ENCODE data around the gene SLC25A13. TPM values are rescaled to one million over a fixed set of nuclear protein-coding genes. Genes with fewer than 3 reads are reported as not detected.

The SLC25A13 gene
- total and polyA plus RNA-seq, 2 of the 13 experiments (the other 11 are each of a cell fraction or from before 2014, with no cell fraction given) = 36.2 to 84.9 TPM

- TF ChIP-seq ZNF142 (CRISPR knock-in tag; IDR thresholded peaks at IDR 0.05) = no peak
- no peak for TF ChIP-seq NFYC (CRISPR knock-in tag; IDR thresholded peaks at IDR 0.05)
- TF ChIP-seq ZMYM3 (CRISPR knock-in tag; IDR thresholded peaks at IDR 0.05) = no peak
- TF ChIP-seq TFAP4 (IDR thresholded peaks at IDR 0.05; ENCODE audit: borderline replicate concordance, low read depth) = no peak
- TF ChIP-seq BCL6 (CRISPR knock-in tag; IDR thresholded peaks at IDR 0.05) = no peak
- no peak for TF ChIP-seq ZNF33A (CRISPR knock-in tag; IDR thresholded peaks at IDR 0.05; ENCODE audit: borderline replicate concordance)
- no peak for TF ChIP-seq CHD4 (IDR thresholded peaks at IDR 0.05; ENCODE audit: borderline replicate concordance, low read length)
- no peak for TF ChIP-seq ZBTB7B (CRISPR knock-in tag; IDR thresholded peaks at IDR 0.05)
- no peak for TF ChIP-seq THAP9 (CRISPR knock-in tag; IDR thresholded peaks at IDR 0.05; ENCODE audit: borderline replicate concordance)
- TF ChIP-seq ZNF678 (CRISPR knock-in tag; IDR thresholded peaks at IDR 0.05) = no peak
Measured at GRCh38 chr7:96218664-96219243, 103.1 kb downstream of the SLC25A13 start (continued).
